Renal cortical epithelial cell (primary cell): ENCODE results near the gene KIF27. TPM values are rescaled to one million over a fixed set of nuclear protein-coding genes. Genes with fewer than 3 reads are reported as not detected.
"Not testable (repeated sequence)": the region's sequence is repeated elsewhere in the genome, so short reads cannot be mapped to it uniquely, and the experiment has no call there.

Experiments
- DNase-seq: peaks from one replicate; pipeline ENCODE4 v3.0.0-alpha.2; 2011; ENCODE audit warnings: low read depth
- total RNA-seq: library from RNA; depleted of rRNA; stranded (reverse); fragments of >200 nt; gene quantifications from 2 replicates; pipeline ENCODE4 v1.2.3, GENCODE V29; 2014

KIF27 gene
- total RNA-seq, 1 donor from 2014 or later = 13.3 TPM

DNA sequence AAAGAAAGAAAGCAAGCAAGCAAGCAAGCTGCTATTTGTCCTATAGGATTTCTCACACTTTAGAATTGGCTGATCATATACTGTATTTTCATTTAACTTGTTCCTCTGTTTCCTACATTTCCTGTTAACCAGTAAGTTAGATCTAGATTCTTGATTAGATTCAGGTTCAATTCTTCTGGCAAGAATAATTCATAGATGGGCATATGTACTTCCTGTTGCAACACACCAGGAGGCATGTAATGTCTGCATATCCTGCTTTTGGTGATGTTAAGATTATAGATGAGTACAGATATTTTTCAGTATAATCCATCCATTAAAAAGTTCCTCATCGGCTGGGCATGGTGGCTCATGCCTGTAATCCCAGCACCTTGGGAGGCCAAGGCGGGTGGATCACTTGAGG lies 10.8 kb upstream of the KIF27 start:
- DNase-seq = no peak

DNA sequence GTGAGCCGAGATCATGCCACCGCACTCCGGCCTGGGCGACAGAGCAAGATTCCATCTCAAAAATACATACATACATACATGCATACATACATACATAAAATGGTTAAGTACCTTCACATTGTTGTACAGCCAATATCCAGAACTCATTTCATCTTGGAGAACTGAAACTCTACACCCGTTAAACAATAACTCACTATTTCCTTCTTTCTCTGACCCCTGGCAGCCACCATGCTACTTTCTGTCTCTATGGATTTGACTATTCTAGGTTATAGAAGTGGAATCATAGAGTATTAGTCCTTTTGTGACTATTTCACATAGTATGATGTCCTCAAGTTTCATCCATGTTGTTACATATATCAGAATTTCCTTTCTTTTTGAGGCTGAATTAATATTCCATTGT lies 9.6 kb upstream of the KIF27 start:
- DNase-seq = no peak

DNA sequence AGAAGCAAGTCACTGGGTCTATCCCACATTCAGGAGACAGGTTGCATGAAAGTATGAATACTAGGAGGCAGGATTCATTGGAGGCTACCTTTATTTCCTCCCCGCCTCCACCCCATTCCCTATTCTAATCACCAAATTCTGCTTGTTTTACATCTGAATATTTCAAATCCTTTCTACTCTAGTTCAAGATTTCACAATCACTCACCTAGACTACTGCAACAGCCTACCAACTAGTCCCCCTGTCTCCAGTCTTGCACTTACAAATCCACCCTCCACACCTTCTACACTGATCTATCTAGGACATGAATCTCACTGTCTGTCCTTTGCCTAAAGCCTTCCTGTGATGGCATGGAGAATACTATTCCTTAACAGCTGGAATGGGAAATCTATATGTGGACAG lies 6.4 kb upstream of the KIF27 start:
- no peak for DNase-seq

DNA sequence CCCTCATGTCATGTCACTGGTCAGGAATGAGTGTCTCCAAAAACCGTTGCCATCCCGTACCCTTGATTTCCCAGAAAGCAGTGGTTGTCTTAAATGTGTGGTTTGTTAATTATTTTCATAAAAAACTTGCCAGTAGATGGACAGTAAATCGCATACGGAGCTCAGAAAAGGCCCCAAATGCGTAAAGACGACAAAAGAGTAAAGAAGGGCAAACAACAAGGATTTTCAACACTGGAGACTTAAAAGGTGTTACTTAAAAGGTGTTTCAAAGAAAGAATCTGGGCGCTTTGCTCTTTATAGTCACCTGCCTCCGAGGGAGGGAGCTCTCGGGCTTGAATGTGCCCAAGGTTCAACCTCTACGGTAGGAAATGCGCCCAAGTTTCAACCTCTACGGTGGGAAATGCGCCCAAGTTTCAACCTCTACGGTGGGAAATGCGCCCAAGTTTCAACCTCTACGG lies 734 bp downstream of the KIF27 start:
- DNase-seq = peak; percentile 64

DNA sequence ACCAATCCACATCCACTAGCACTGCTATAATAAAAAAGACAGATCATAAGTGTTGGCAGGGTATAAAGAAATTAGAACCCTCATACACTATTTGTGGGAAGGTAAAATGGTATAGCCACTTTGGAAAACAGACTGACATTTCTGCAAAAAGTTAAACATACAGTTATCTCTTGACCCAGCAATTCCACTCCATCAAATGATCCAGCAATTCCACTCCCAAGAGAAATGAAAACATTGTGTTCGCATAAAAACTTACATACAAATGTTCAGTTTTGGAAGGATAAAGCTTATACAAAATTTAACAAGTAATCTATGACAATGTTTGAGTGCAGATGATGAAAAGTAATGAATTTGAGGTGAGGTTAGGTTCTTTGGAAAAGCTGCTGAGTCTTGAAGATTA lies 2.1 kb downstream of the KIF27 start:
- DNase-seq = no peak

DNA sequence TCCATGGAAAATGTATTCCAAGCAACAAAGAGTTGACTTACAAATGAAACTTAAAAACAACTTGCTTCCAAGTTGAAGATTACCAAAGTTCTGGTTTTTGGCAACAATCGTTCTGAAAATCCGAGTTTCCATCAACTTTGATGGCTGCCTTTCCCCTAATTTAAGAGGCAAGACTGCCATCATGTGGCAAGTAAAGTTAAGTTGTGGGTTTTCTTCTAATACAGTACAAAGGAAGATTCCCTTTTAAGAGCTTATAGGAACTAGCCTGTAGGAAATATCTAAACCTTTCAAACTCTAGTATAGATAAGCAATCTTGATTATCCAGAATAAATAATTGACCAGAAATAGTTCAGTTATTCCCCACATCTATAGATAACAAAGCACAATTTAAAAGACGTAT lies 9.0 kb downstream of the KIF27 start:
- DNase-seq = peak; percentile 17

DNA sequence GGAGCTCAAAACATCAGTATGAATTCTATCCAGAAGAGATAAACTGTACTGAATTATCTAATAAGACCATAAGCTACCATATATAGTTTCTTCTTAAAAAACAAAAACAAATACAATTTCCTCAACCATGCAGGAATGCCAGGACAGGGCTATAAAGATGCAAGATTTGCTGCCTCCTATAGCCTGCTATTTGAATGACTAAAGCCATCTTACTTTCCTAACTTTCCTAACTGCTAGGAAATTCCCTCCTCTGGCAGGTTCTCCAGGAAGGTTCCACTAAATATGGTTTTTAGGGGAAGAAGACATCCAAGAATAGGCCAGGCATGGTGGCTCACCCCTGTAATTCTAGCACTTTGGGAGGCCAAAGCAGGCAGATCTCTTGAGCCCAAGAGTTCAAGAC lies 15.1 kb downstream of the KIF27 start:
- no peak for DNase-seq

DNA sequence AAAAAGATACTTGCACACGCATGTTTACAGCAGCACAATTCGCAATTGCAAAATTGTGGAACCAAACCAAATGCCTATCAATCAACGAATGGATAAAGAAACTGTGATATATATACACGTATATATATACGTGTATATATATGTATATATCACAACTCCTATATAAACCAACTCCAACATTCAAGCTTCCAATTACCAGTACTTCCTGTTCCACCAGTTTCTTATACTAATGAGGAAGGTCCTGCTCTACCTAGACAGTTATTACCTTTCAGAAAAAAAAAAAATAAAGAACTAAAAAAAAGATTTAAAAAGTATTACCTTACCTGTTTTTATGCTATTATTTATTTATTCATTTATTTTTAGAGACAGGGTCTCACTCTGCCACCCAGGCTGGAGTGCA lies 20.6 kb downstream of the KIF27 start:
- not testable (repeated sequence) for DNase-seq

DNA sequence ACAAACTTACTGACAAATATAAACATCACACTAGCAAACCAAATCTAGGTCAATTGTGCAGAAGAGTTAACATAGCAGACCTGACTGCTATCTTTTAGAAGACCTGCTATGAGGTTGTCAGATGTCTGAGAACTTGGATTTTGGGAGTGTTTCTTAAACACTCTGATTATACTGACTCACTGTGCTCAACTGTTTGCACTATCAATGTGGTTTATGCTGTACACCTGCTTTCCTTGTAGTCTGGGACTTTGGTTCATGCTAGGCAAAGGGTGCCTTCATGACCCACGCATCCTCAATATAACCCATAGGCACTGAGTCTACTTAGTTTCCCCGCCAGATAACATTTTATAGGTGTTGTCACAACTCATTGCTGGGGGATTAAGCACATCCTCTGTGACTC lies 26.9 kb downstream of the KIF27 start:
- peak; percentile 16 for DNase-seq

DNA sequence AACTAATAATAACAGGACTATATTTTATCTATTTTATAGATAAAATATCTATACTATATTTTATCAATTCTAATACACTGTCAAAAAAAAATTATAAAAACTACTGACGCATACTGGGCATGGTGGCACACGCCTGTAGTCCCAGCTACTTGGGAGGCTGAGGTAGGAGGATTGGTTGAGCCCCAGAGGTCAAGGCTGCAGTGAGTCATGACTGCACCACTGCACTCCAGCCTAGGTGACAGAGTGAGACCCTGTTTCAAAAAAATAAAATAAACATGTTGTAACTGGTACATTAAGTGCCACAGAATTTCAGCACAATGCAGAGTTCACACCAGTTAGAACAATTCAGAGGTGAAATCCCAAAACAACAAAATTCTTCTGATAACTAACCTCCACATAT lies 34.7 kb downstream of the KIF27 start:
- DNase-seq = not testable (repeated sequence)

DNA sequence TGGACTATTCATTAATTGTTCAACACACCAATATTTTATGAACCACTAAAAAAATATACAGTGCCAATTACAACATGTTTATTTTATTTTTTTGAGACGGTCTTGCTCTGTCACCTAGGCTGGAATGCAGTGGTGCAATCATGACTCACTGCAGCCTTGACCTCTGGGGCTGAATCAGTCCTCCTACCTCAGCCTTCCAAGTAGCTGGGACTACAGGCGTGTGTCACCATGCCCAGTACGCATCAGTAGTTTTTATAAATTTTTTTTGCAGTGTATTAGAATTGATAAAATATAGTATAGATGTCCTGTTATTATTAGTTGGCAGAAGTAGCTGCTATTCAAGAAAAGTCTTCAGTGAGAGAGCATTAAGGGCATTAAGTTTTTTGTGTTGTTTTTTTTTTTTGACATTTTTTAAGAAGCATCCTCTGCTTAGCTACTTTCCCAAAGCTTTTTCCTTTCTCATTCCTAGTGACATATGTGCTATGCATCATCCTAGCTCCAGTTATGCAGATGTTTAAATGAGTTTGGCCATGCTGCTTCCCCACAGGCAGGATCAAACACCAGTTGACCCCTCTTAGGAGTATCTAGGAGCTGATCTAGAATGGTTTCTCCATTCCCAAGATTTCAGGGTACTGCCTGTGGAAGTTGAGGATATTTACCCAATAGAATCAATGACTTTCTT lies 35.5 kb downstream of the KIF27 start:
- DNase-seq = peak; percentile 91

DNA sequence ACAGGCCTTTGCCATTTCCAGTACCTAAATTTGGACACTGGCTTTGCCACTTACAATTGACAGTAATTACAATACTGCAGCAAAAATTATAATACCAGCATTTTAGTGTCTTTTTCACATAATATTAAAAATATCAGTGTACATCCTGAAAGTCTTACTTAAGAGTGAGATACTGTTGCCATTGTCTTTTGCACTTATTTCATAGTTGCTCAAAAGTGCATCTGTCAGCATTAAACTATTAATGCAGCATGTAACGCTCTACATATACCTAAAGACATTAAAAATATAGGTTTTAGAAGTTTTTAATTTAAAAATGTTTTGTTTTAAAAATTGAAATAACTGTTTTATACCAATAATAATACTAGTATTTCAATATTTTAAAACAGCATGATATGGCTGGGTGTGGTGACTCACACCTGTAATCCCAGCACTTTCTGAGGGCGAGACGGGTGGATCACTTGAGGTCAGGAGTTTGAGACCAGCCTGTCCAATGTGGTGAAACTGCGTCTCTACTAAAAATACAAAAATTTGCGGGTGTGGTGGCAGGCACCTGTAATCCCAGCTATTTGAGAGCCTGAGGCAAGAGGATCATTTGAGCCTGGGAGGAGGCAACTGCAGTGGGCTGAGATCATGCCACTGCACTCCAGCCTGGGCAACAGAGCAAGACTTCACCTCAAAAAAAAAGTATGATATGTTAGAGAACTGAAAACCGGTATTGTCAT lies 39.4 kb downstream of the KIF27 start:
- not testable (repeated sequence) for DNase-seq

DNA sequence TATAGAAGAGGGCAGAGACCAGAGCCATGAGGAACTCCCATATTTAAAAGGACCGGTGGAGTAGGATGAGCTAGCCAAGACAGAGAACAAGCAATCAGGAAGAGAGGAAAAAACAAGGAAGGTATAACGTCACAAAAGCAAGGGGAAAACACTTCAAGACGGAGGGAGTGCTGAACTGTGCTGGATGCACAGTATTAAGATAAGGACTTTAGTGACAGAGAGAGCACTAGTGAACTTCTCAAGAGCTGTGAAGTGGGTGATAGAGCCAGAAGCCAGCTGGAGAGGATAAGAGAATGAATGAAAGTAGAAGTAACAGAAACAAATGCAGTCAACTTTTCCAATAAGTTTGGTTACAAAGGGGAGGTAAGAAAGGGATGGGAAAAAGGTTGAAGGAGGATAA lies 45.7 kb downstream of the KIF27 start:
- DNase-seq = not testable (repeated sequence)

DNA sequence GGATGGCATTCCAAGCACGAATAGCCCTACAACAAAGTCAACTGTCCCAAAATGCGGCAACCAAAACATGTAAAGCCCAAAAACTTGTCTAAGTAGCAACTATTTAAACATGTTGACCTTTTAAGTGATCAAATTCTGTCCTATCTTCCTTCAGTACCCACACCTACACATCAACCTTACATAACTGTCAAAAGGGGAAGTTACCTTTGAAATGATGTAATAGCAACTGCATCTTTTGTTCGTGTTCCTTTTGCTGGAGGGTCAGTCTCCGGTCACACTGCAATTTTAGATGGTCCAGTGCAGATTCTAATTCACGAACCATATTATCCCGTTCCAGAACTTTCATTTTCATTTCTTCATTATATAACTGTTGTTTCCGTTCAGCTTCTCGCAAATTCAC lies 71.3 kb downstream of the KIF27 start:
- DNase-seq = not testable (repeated sequence)

DNA sequence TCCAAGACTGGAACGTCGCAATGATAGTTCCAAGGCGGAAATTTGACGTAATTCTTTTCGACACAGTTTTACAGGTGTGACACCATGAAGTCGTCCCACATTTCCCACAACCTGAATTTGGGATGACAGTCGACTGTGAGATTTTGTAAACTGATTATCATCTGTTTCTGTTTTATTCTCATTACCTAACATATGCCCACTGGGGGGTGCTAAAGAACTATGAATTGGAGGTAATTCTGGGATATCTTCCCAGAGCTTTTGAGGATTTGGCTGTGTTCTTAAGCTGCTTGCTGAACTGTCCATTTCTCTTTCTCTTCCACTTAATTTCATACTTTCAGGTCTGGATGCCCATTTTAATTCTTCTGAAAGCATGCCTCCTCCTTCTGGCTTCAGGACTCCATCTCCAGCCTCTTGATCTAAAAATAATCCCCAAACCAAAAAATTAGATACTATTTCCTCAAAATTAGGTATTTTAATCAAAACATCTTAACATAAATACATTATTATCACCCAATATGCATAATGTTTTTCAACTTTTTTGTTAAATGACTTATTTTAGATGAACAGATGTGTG lies 84.1 kb downstream of the KIF27 start:
- not testable (repeated sequence) for DNase-seq

DNA sequence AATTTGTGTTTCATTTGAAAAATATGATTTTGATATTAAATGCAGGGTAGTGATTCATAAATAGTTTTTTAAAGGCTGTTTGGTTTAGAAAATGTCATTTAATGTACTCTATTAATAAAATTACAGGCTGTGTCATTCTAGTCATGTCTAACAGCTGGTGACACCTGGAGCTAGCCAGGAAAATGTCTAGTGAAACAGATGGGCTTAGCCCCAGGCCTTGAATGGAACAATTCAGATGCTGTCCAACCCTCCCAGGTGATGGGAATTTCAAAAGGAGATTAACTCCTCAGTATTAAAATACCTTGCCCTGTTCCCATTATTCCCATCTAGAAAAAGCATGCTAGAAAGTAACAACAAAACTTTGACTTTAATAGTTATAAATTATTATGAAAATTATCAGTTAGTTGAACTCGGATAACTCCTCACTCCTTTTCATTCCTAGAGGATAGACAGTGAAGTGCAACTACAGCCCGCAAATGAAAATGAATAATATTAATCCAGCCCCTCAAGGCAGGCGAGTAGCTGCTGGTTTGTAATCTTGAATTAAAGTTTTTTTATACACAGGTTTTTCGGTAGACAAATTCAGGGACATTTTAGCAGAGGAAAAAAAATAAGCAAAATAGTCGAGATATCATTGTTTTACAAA lies 90.7 kb downstream of the KIF27 start:
- DNase-seq = not testable (repeated sequence)

DNA sequence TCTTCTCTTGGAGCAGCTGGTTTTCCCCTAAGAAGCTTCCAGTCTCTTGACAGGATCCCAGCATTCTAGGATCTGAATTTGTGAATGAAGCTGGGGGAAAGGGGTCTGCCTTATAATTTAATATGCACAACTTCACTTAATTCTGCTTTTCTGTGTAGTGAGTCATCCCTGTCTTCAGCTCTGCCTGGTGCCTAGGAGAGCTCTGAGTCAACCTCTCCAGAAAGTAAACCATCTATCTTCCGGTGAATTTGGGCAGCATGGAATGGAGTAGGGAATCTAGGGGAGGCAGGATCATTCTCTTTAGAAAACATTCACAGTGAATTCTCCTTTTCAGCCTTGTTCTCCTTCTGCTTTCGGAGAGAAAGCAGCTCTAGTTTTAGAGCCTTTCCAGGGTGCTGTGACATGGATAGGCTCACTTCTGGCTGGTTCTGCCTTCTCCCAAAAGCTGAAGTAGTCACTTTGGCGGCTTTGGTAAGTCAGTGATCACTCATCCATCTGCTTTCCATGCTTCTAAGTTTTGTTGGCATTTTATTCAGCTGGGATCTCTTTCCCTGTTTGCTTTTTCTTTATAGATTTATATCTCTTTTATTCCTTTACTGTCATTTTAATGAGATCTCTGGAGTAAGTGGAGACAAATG lies 96.1 kb downstream of the KIF27 start:
- DNase-seq = peak; percentile 15

DNA sequence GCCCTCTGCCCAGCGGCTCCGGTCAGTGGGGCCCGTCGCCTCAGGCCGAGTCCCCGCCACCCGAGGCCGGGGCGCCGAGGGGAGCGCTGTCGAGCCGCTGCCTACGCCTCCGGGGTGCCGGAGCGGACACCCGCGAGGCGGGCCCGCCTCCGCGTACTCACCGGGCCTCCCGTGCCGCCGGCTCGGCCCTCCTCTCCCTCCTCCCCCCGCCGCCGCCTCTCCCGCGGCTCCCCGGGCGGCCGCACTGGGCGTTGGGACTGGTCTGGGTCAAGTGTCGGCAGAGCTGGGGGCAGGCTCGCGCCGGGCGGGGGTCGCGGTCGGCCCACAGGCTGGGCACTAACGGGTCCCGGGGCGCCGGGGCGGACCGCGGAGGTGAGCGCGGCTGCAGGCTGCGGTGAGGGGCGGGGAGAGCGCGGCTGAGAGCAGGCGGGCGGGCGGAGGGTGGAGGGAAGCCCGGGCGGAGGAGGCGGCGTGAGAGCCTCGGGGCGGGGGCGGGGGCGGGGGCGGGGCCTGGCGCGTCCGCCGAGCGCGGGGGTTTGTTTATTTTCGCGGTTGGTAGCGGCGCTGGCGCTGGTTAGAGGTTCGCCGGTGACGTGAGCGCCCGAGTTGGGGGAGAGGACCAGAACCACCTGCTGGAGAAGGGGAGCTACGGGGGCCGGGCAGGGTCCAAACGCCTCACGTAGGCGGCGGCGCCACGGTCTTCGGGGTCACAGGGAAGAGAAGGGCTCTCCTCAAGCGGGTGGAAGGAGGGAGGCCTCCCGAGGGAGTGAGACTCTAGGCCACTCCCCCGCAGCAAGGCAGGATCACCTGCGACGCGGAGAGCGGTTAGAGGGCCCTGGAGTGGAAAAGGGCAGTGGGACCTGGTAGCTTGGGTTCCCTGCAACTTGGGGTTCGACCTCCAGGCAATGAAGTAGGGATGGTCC lies 103.6 kb downstream of the KIF27 start, which contains the start of gene GKAP1:
TSS of gene GKAP1 (minus strand) at position 414 of the 923 bp plus-strand sequence. CDS start 11,252 bp downstream, outside the sequence.
- DNase-seq = peak; percentile 32

DNA sequence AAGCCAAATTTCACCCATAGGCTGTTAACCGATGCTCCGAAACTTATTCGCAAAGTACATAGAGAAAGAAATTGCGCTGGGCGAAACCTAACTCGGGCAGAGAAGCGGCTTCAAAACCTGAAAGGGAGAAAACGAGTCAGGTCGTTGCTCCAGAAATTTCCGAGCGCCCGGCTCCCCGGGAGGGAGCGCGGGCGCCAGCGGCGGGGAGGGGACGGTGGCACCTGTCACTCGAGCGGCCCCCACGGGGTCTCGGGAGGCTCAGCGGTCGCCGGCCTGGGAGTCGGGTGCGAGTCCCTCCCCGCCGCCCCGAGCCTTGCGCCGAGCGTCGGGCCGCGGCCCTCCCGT lies 104.2 kb downstream of the KIF27 start:
- DNase-seq = not testable (repeated sequence)

DNA sequence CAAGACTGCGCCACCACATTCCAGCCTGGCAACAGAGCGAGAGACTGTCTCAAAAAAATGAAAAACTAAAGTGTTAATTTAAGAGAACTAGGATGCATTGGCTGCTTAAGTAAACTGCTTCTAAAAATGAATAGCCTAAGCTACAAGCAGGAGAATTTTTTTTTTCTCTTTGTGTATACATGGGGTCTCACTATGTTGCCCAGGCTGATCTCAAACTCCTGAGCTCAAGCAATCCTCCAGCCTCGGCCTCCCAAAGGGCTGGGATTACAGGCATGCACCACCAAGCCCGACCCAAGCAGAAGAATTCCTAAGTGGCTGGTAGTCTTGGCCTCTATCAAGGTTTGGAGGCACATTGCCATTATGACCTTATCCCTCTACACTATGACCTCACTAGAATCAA lies 106.1 kb downstream of the KIF27 start:
- not testable (repeated sequence) for DNase-seq

DNA sequence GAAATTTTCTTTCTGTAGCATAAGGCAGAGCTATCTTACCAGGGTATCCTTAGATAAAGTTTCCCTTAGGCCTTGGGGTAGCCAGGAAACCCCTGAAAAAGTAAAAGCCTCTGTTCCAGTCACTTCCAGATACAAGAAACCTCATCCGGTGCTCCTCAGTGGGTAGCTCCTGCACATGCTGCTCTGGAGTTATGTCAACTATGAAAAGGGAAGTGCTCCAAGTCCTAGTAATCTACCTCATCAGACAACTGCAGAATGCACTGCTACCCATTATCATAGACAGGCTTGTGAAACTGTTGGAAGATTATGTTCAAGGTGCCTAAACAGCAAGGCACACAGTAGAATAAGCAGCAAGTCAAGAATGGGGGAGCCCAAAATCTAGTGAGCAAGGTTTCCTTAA lies 112.0 kb downstream of the KIF27 start:
- not testable (repeated sequence) for DNase-seq
